Activated CD8-positive, alpha-beta memory T cell treated with anti-CD3 and anti-CD28 coated beads for 1 hour (primary cell): ENCODE results near the gene MED23.

Experiments
- DNase-seq, 2 donors: peaks; one replicate each; pipeline ENCODE4 v3.0.0-alpha.2; 2020; ENCODE audit warnings: low read depth in 1 of 2; ENCODE audit errors: extremely low read depth in 1 of 2

MED23 gene

GRCh38 chr6:131627724-131628682 is at the start of gene MED23:
Gene MED23 (minus strand): TSS chr6:131628242. CDS start chr6:131628049, 193 bp downstream.
- peak; percentile 85 to 93 for DNase-seq

DNA sequence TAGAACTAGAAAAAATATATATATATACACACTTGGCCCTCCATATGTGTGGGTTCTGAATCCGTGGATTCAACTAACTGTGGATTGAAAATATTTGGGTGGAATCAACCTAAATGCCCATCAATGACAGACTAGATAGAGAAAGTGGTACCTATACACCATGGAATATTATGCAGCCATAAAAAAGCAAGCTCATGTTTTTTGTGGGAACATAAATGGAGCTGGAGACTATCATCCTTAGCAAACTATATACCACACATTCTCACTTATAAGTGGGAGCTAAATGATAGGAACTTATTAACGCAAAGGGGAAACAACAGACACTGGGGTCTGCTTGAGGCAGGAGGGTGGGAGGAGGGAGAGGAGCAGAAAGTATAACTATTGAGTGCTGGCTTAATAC is 45.1 kb upstream of the MED23 start:
- no peak for DNase-seq

GRCh38 chr6:131669891-131670290 is 41.8 kb upstream of the MED23 start:
- DNase-seq: no peak

- no peak for DNase-seq
These were observed 35.6 kb upstream of the MED23 start for GRCh38 chr6:131663578-131664165.

GRCh38 chr6:131660195-131660594 is 32.2 kb upstream of the MED23 start:
- DNase-seq: no peak

GRCh38 chr6:131658287-131658686 is 30.2 kb upstream of the MED23 start:
- no peak for DNase-seq

- no peak for DNase-seq
These were observed 29.6 kb upstream of the MED23 start for GRCh38 chr6:131657630-131658111.

DNA sequence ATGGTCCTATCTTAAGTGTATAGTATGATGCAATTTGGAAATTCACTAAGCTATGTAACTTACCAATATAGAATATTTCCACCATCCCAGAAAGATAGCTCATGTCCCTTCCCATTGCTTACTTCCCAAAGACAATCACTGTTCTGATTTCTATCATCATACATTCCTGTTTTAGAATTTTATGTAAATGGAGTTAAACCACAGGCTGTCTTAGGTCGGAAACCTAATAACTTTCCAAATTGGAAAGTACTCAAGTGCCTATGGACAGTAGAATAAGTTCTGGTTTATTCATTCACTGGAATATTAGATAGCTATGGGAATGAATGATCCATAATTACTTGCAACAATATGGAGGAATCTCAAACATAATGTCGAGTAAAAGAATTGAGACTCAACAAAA is 29.2 kb upstream of the MED23 start:
- no peak for DNase-seq

DNA sequence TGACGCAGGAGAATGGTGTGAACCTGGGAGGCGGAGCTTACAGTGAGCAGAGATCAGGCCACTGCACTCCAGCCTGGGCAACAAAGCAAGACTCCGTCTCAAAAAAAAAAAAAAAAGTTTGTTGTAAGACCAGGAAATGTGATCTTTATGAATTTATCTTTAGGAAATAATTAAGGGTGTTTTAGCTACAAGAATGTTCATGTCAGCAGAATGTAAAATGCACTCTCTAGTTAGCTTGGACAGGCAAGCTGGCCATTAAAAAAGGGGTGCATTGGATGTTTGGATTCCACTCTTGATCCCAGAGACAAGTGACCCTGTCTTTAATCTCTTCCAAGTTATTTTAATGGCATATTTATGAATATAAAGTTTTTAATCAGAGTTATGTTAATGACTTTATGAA is 28.6 kb upstream of the MED23 start:
- DNase-seq: no peak

DNA sequence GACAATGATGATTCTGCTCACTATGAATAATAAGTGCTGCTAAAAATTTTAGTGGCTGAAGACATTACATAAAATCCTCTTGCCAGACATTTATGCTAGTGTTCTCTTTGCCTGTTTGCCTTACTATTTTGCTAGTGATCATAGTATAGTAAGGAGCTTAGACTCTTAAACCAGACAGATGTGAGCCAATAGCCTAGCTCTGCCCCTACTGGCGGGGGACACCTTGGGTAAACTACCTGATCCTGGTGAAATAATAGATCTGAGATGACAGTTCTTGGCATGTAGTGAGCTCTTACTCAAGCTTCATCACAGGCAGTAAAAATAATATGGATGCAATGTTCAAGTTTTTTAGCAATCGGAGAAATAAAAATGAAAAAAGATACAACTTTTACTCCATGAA is 27.9 kb upstream of the MED23 start:
- DNase-seq: no peak

- DNase-seq: no peak
These were observed 27.3 kb upstream of the MED23 start for GRCh38 chr6:131655387-131655786.

GRCh38 chr6:131654326-131654725 is 26.3 kb upstream of the MED23 start:
- no peak for DNase-seq

DNA sequence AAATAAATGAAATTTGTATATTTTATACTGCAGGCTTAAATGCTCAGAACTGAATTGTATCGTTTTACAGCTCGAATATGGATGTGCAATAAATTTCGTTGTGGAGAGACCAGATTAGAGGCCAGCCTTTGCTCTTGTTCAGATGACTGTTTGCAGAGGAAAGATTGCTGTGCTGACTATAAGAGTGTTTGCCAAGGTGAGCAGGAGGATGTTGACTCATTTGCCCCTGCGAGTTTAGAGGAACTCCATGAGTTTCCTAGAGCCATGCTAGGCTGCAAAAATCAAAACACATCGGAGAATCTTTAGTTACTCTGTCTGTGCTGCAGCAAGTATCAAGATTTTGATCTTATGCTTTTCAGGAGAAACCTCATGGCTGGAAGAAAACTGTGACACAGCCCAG is 24.4 kb upstream of the MED23 start:
- DNase-seq: no peak

DNA sequence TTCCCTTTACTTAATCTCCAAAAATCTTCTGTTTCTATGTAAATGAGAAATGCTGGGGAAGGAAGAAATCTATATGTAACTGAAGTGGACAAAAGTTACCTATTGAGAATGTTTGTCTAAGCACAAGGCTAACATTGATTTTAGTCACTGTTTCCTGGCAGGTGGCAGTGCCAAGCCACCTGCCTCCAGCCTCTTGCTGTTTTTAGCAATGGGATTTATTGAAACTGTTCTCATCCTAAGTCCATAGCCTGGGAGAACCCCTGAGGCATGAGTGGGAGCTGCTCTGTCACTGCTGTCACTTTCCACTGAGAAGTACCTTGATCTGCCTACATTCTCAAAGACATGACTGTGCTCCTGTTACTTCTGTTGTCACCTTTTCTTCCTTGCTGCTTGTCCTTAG is 23.7 kb upstream of the MED23 start:
- no peak for DNase-seq

DNA sequence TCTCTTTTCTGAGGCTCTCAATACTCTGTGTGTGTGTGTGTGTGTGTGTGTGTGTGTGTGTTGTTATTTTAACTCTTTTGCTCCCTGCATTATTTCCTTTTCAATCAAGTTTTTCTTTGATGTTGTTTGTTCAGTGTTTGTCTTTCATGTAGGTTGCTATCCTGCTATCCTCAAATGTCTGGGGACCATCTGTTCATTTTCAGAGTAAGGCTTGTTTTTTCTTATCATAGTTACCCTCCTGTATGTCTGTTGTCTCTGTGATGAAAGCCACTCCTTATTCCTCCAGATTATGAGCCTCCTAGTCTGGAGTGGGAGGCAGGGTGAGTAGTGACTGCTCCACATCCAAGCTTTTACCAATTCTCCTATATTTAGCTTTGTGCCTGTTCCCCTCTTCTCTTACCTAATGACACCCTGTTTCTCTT is 18.2 kb upstream of the MED23 start:
- no peak for DNase-seq

- no peak for DNase-seq
These were observed 17.8 kb upstream of the MED23 start for GRCh38 chr6:131645846-131646245.

- DNase-seq: no peak
These were observed 16.9 kb upstream of the MED23 start for GRCh38 chr6:131644921-131645320.

DNA sequence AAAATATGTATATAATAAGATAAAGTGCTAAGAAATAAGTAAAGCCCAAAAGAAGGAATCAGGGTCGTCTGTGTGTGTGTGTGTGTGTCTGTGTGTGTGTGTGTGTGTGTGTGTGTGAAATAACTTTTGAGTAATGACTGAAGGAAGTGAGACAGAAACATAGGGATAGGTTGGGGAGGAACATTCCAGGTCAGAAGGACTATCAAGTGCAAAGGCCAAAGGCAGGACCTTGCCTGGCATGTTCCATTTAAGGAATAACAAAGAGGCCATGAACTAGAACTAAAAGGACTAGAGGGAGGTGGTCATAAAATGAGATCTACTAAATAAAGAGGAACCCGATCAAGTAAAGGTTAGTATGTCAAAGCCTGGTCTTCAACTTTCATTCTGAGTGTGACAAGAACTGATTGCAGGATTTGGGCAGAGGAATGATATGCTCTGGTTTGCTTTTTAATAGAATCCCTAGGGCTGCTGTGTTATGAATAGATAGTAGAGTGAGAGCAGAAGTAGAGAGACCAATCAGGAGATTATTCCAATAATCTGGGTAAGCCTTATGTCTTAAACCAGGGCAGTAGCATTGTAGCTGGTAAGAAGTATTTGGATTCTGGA is 15.9 kb upstream of the MED23 start:
- DNase-seq: no peak

DNA sequence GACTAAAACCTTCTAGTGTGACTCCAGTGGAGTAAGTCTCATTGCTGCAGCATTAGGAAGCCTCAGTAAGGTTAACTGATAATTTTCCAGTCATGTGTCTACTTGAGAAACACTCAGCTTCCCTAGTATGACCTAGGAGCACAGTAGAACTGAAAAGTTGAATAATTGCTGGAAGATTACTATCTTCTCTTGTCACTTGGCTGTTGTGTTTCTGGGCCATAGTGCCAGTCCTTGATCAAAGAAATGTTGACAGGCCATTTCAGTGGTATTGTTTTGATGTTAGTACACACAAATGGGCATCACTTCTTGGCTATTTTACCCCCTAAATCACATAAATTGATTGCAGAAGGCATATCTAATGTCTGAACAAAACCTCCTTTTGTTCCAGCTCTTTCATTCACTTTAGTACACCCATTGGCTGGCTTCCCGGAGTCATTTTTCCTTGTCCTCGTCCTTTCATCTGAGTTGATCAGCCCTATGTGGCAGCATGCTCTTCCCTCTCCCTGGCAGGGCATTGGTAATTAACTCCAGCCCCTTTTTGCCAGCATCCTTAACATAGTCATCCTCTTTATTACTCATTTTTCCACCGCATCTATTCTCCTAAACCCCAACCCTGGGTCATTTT is 15.1 kb upstream of the MED23 start:
- no peak for DNase-seq

GRCh38 chr6:131642565-131642964 is 14.5 kb upstream of the MED23 start:
- DNase-seq: no peak

GRCh38 chr6:131641554-131641953 is 13.5 kb upstream of the MED23 start:
- no peak for DNase-seq
